HL-60/S4 (cell line): ENCODE measurements around the gene ADGRG1.

ENCODE experiments used
- in situ Hi-C: fragments of 300-500 bp; cut with MboI; formaldehyde crosslinking; loops from 2 replicates; pipeline ENCODE4 v1.14.3; 2022; ENCODE audit warnings: low sequenced_read_pairs

ADGRG1 gene

GRCh38 chr16:57630931-57631845, 2.8 kb downstream of the ADGRG1 start:
- in situ Hi-C loops, result no loop called here

GRCh38 chr16:57632568-57632967, 4.1 kb downstream of the ADGRG1 start:
- in situ Hi-C loops, result no loop called here

- in situ Hi-C loops, result no loop called here
These were observed 5.1 kb downstream of the ADGRG1 start for GRCh38 chr16:57633383-57634064.

- in situ Hi-C loops, result no loop called here
These were observed 5.7 kb downstream of the ADGRG1 start for GRCh38 chr16:57634171-57634570.

GRCh38 chr16:57635266-57636097, 7.1 kb downstream of the ADGRG1 start:
- in situ Hi-C loops, result no loop called here

- in situ Hi-C loops, result no loop called here
These were observed 7.8 kb downstream of the ADGRG1 start for GRCh38 chr16:57636184-57636583.

- in situ Hi-C loops, result no loop called here
These were observed 8.6 kb downstream of the ADGRG1 start for GRCh38 chr16:57637020-57637419.

GRCh38 chr16:57637424-57637823, 9.0 kb downstream of the ADGRG1 start:
- in situ Hi-C loops, result no loop called here

- in situ Hi-C loops, result no loop called here
These were observed 9.5 kb downstream of the ADGRG1 start for GRCh38 chr16:57637965-57638364.

- in situ Hi-C loops, result no loop called here
These were observed 10.0 kb downstream of the ADGRG1 start for GRCh38 chr16:57638381-57638780.

GRCh38 chr16:57639172-57639887, 10.9 kb downstream of the ADGRG1 start:
- in situ Hi-C loops, result no loop called here

GRCh38 chr16:57640185-57640584, 11.8 kb downstream of the ADGRG1 start:
- in situ Hi-C loops, result loop anchor here (10.0 kb wide), 1 partner anchor 55 kb away; no protein-coding TSS in a partner anchor

GRCh38 chr16:57640612-57641011, 12.2 kb downstream of the ADGRG1 start:
- in situ Hi-C loops, result loop anchor here (10.0 kb wide), 1 partner anchor 56 kb away; no protein-coding TSS in a partner anchor

- in situ Hi-C loops, result loop anchor here (10.0 kb wide), 1 partner anchor 58 kb away; no protein-coding TSS in a partner anchor
These were observed 14.0 kb downstream of the ADGRG1 start for GRCh38 chr16:57642160-57643135.

GRCh38 chr16:57643147-57643874, 14.9 kb downstream of the ADGRG1 start:
- in situ Hi-C loops, result loop anchor here (10.0 kb wide), 1 partner anchor 59 kb away; no protein-coding TSS in a partner anchor

GRCh38 chr16:57643910-57644309, 15.5 kb downstream of the ADGRG1 start:
- in situ Hi-C loops, result loop anchor here (10.0 kb wide), 1 partner anchor 59 kb away; no protein-coding TSS in a partner anchor

- in situ Hi-C loops, result loop anchor here (10.0 kb wide), 1 partner anchor 60 kb away; no protein-coding TSS in a partner anchor
These were observed 16.1 kb downstream of the ADGRG1 start for GRCh38 chr16:57644383-57645014.

GRCh38 chr16:57645169-57645568, 16.7 kb downstream of the ADGRG1 start:
- in situ Hi-C loops, result loop anchor here (10.0 kb wide), 1 partner anchor 60 kb away; no protein-coding TSS in a partner anchor
